ENCODE data around the gene OGDH.

Gene OGDH

GRCh38 chr7:44615149-44615611 lies 8.8 kb downstream of the OGDH start:
- Histone ChIP-seq H3K4me1 (peaks cover 7% of the 10 kb centered on the region), H3K36me3 (peaks cover 6% of the 10 kb centered on the region; the same call in 1 of the 2 replicates), H3K4me3 (ENCODE audit: low read depth, low read length) (no peak overlapping the region), H3K9me3 (no peaks in the 10 kb centered on the region), H3K27me3 (no peaks in the 10 kb centered on the region)
- no peak for TF ChIP-seq CTCF (IDR thresholded peaks at IDR 0.05; ENCODE audit: low read depth, low read length)
- no peak for DNase-seq

- H3K36me3 ChIP-seq: peaks cover 6% of the 10 kb centered on the region; the same call in 1 of the 2 replicates
- no peaks in the 10 kb centered on the region for H3K9me3 ChIP-seq
- TF ChIP-seq CTCF (IDR thresholded peaks at IDR 0.05; ENCODE audit: low read depth, low read length): no peak
- no peak for DNase-seq
- H3K4me1 ChIP-seq: peaks cover 7% of the 10 kb centered on the region
- H3K4me3 ChIP-seq (ENCODE audit: low read depth, low read length): no peak overlapping the region
- no peaks in the 10 kb centered on the region for H3K27me3 ChIP-seq
Observed at GRCh38 chr7:44615793-44616192, 9.4 kb downstream of the OGDH start.

GRCh38 chr7:44616545-44616944 lies 10.1 kb downstream of the OGDH start:
- no peak for TF ChIP-seq CTCF (IDR thresholded peaks at IDR 0.05; ENCODE audit: low read depth, low read length)

GRCh38 chr7:44617225-44617890 lies 10.9 kb downstream of the OGDH start:
- H3K27me3 ChIP-seq: no peaks in the 10 kb centered on the region

More at GRCh38 chr7:44616545-44616944, 10.1 kb downstream of the OGDH start:
- Histone ChIP-seq H3K9me3 (no peaks in the 10 kb centered on the region), H3K4me1 (peaks cover 7% of the 10 kb centered on the region), H3K36me3 (peaks cover 6% of the 10 kb centered on the region; the same call in 1 of the 2 replicates), H3K27me3 (no peaks in the 10 kb centered on the region), H3K4me3 (ENCODE audit: low read depth, low read length) (no peak overlapping the region)
- DNase-seq: no peak

GRCh38 chr7:44618045-44618444 lies 11.6 kb downstream of the OGDH start:
- Histone ChIP-seq H3K4me1 (peaks cover 7% of the 10 kb centered on the region), H3K9me3 (no peaks in the 10 kb centered on the region), H3K36me3 (peaks cover 6% of the 10 kb centered on the region; the same call in 1 of the 2 replicates), H3K27me3 (no peaks in the 10 kb centered on the region), H3K4me3 (ENCODE audit: low read depth, low read length) (no peak overlapping the region)
- DNase-seq: no peak
- no peak for TF ChIP-seq CTCF (IDR thresholded peaks at IDR 0.05; ENCODE audit: low read depth, low read length)

More at GRCh38 chr7:44617225-44617890, 10.9 kb downstream of the OGDH start:
- DNase-seq: no peak
- Histone ChIP-seq H3K9me3 (no peaks in the 10 kb centered on the region), H3K36me3 (peaks cover 6% of the 10 kb centered on the region; the same call in 1 of the 2 replicates), H3K4me1 (peaks cover 7% of the 10 kb centered on the region), H3K4me3 (ENCODE audit: low read depth, low read length) (no peak overlapping the region)
- no peak for TF ChIP-seq CTCF (IDR thresholded peaks at IDR 0.05; ENCODE audit: low read depth, low read length)

GRCh38 chr7:44618753-44619152 lies 12.3 kb downstream of the OGDH start:
- Histone ChIP-seq H3K4me3 (ENCODE audit: low read depth, low read length) (no peak overlapping the region), H3K4me1 (peaks cover 7% of the 10 kb centered on the region), H3K9me3 (no peaks in the 10 kb centered on the region), H3K36me3 (peaks cover 6% of the 10 kb centered on the region), H3K27me3 (no peaks in the 10 kb centered on the region)
- no peak for DNase-seq
- TF ChIP-seq CTCF (IDR thresholded peaks at IDR 0.05; ENCODE audit: low read depth, low read length): no peak

Measured in BE2C (cell line).